Sigmoid colon (tissue), 7 donors: ENCODE measurements around the gene IGFLR1. TPM values are rescaled to one million over a fixed set of nuclear protein-coding genes. Genes with fewer than 3 reads are reported as not detected.

Source experiments
- DNase-seq: peaks from one replicate; pipeline ENCODE4 v3.0.0-alpha.2; 2019
- H3K27ac ChIP-seq, 4 donors: fragments of 200-600 bp; sonication (generic); one replicate each; pipeline ENCODE4 v1.5.1; 2016 to 2019; ENCODE audit warnings: mild to moderate bottlenecking in 1 of 4
- H3K27me3 ChIP-seq, 3 donors: fragments of 200-600 bp; sonication (generic); one replicate each; pipeline ENCODE4 v1.5.1; 2019; ENCODE audit warnings: mild to moderate bottlenecking in 1 of 3
- H3K36me3 ChIP-seq, 4 donors: fragments of 200-600 bp; sonication (generic); one replicate each; pipeline ENCODE4 v1.5.1; 2016 to 2019
- H3K4me1 ChIP-seq, 4 donors: fragments of 200-600 bp; sonication (generic); one replicate each; pipeline ENCODE4 v1.5.1; 2017 to 2019
- H3K4me3 ChIP-seq, 4 donors: fragments of 200-600 bp; sonication (generic); one replicate each; pipeline ENCODE4 v1.5.1; 2017 to 2019; ENCODE audit warnings: mild to moderate bottlenecking in 2 of 4, moderate library complexity in 1 of 4
- H3K9me3 ChIP-seq, 4 donors: fragments of 200-600 bp in 3 of 4; sonication (generic) in 3 of 4; one replicate each; pipeline versions ENCODE4 v1.5.1 to v1.6.1; 2013 to 2019
- EP300 ChIP-seq, 4 donors: sonication (generic); formaldehyde crosslinking; IDR thresholded peaks; one replicate each; pipeline ENCODE4 v1.6.1; 2017; ENCODE audit warnings: antibody characterized with exemption in 4 of 4
- POLR2A ChIP-seq, 2 donors: fragments of 450-650 bp; IDR thresholded peaks; one replicate each; pipeline ENCODE4 v1.6.1; 2016; ENCODE audit warnings: antibody characterized with exemption in 2 of 2, mild to moderate bottlenecking in 2 of 2, moderate library complexity in 2 of 2
- POLR2AphosphoS5 ChIP-seq, 4 donors: sonication (generic); formaldehyde crosslinking; IDR thresholded peaks; one replicate each; pipeline ENCODE4 v1.6.1; 2017; ENCODE audit warnings: antibody characterized with exemption in 4 of 4
- WGBS, 2 donors: extraction: QIAGEN DNeasy Blood & Tissue Kit; methylation state at CpG; one replicate each; pipeline ENCODE4 v1.1.7; 2013; 5-methylcytosine and 5-hydroxymethylcytosine counted together
- intact Hi-C: fragments of 100-400 bp; cut with DNase I; formaldehyde crosslinking; loops from one replicate; pipeline ENCODE4 v1.15.1; 2023
- polyA plus RNA-seq, 3 donors: library from polyadenylated mRNA; stranded (reverse); fragments of 200-250 nt; gene quantifications; one replicate each; pipeline ENCODE4 v1.2.3, GENCODE V29; 2013
- total RNA-seq, 4 donors: library from RNA; depleted of rRNA; stranded (reverse); fragments of >200 nt; gene quantifications; one replicate each; pipeline ENCODE4 v1.1.0, GENCODE V29; 2016
- TF ChIP-seq, protein P1 (sequence below), 4 experiments: fragments of 450-650 bp in 3 of 4; fragments of 200-600 bp in 1 of 4; IDR thresholded peaks; one replicate each; pipeline ENCODE4 v1.5.1; 2016 to 2019; ENCODE audit warnings: antibody characterized with exemption in 4 of 4, mild to moderate bottlenecking in 3 of 4, moderate library complexity in 2 of 4
- donor health status: healthy with polysubstance abuse.
- donor health status: Bipolar disorder and iron deficiency.
- donor health status: healthy.

Gene IGFLR1
- total and polyA plus RNA-seq, 7 donors, result 2.5 to 25.0 (median 9.0) TPM

GRCh38 chr19:35785339-35785627 lies 43.0 kb upstream of the IGFLR1 start:
- Histone ChIP-seq H3K9me3 (no peaks in the 10 kb centered on the region), H3K36me3 (peaks cover 9 to 34% (median 11%) of the 10 kb centered on the region in 4 donors), H3K27ac (no peak overlapping the region), H3K4me3 (no peak overlapping the region), H3K27me3 (no peaks in the 10 kb centered on the region), H3K4me1 (no peaks in the 10 kb centered on the region)
- WGBS, 2 donors, result 92 to 95% methylated on average over 10 of the region's 10 CpGs
- intact Hi-C loops, result no loop called here
- no peak for DNase-seq
- TF ChIP-seq, protein P1, sequence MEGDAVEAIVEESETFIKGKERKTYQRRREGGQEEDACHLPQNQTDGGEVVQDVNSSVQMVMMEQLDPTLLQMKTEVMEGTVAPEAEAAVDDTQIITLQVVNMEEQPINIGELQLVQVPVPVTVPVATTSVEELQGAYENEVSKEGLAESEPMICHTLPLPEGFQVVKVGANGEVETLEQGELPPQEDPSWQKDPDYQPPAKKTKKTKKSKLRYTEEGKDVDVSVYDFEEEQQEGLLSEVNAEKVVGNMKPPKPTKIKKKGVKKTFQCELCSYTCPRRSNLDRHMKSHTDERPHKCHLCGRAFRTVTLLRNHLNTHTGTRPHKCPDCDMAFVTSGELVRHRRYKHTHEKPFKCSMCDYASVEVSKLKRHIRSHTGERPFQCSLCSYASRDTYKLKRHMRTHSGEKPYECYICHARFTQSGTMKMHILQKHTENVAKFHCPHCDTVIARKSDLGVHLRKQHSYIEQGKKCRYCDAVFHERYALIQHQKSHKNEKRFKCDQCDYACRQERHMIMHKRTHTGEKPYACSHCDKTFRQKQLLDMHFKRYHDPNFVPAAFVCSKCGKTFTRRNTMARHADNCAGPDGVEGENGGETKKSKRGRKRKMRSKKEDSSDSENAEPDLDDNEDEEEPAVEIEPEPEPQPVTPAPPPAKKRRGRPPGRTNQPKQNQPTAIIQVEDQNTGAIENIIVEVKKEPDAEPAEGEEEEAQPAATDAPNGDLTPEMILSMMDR (IDR thresholded peaks at IDR 0.05), result no peak
- TF ChIP-seq POLR2AphosphoS5 (IDR thresholded peaks at IDR 0.05), result no peak
- no peak for TF ChIP-seq EP300 (IDR thresholded peaks at IDR 0.05)
- no peak for TF ChIP-seq POLR2A (IDR thresholded peaks at IDR 0.05)

DNA sequence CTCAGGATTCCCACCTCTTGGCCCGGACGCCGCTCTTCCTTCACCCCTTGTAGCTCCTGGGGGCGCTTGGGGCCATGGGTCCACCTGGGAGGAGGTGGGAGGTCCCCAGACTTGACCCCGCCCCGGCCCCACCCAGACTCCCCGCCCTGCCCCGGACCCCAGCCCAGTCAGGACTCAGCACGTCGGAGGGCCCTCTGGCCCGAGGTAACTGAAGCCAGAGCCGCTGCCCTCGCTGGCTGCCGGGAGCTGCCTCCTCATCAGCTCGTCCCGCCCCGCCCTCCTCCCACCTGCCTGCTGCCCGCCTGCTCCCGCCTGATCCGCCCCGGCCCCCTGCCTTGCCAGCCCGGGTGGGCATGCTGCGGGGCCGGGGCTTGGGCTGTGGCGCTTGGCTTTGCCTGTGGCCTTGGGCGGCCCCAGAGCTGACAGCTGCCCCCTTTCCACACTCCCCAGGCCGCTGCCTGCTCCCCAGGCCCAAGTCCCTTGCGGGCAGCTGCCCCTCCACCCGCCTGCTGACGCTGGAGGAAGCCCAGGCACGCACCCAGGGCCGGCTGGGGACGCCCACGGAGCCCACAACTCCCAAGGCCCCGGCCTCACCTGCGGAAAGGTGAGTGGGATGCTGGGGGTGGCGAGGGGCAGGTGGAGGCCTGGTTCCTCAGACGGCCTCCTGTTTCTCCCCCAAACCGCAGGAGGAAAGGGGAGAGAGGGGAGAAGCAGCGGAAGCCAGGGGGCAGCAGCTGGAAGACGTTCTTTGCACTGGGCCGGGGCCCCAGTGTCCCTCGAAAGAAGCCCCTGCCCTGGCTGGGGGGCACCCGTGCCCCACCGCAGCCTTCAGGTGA lies 42.5 kb upstream of the IGFLR1 start:
- DNase-seq, result no peak
- Histone ChIP-seq H3K27me3 (no peaks in the 10 kb centered on the region), H3K9me3 (no peaks in the 10 kb centered on the region), H3K27ac (no peak overlapping the region), H3K36me3 (peaks cover 10 to 38% (median 13%) of the 10 kb centered on the region in 4 donors), H3K4me1 (no peaks in the 10 kb centered on the region), H3K4me3 (no peak overlapping the region)
- 88 to 90% methylated on average over 45 of the region's 45 CpGs for WGBS, 2 donors
- TF ChIP-seq, protein P1 (IDR thresholded peaks at IDR 0.05), result no peak
- no peak for TF ChIP-seq POLR2A (IDR thresholded peaks at IDR 0.05)
- intact Hi-C loops, result no loop called here

DNA sequence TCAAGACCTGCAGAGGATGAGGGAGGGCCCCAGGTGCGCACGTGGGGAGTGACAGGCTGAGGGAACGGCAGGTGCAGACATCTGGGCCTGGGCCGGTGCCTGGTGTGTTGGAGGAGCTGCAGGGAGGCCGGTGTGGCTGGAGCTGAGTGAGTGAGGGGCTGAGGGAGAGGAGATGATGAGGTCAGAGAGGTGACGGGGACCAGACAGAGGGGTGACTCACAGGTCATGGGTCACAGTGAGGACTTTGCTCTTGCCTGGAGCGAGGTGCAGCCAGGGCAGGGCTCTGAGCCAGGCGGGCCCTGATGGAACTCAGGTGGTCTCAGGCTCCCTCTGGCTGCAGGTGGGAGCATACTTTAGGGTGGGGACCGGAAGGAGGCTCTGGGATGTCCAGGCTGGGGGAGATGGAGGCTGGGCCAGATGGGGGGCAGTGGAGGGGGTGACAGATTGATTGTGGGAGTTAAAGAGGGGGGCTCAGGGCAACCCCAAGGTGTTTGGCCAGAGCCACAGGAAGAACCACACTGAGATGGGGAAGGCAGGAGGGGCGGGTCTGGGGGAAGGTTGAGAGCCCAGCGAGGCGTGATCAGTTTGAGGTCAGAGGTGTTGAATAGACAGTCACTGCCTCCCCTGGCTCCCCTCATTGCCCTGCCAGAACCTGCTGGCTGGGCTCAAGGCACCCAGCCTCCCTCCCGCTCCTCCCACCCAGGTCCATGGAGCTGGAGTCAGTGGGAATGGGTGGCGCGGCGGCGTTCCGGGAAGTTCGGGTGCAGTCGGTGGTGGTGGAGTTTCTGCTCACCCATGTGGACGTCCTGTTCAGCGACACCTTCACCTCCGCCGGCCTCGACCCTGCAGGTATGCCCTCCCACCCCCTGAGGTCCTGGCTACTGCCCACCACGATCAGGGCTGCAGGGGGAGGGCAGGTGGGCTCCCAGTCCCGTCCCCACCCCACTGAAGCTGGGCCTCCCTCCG lies 41.5 kb upstream of the IGFLR1 start:
- intact Hi-C loops, result no loop called here
- TF ChIP-seq POLR2A (IDR thresholded peaks at IDR 0.05) (no peak), EP300 (IDR thresholded peaks at IDR 0.05) (no peak), POLR2AphosphoS5 (IDR thresholded peaks at IDR 0.05) (no peak)
- TF ChIP-seq, protein P1 (IDR thresholded peaks at IDR 0.05), result no peak
- DNase-seq, result no peak
- Histone ChIP-seq H3K4me3 (no peak overlapping the region), H3K27ac (no peak overlapping the region), H3K36me3 (peaks cover 10 to 41% (median 13%) of the 10 kb centered on the region in 4 donors), H3K4me1 (no peaks in the 10 kb centered on the region), H3K27me3 (no peaks in the 10 kb centered on the region), H3K9me3 (no peaks in the 10 kb centered on the region)
- 87 to 89% methylated on average over 28 of the region's 28 CpGs for WGBS, 2 donors

DNA sequence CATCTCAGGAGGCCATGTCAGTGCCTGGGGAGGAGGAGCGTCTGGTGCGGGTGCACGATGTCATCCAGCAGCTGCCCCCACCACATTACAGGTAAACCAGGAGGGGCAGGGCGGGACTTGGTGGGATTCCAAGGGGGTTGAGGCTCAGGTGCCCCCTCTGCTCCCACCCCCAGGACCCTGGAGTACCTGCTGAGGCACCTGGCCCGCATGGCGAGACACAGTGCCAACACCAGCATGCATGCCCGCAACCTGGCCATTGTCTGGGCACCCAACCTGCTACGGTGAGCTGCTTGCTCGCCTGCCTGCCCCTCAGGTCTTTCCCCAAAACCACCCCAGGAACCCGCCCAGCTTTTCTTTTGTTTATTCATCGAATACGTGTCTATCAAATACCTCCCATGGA lies 40.3 kb upstream of the IGFLR1 start:
- Histone ChIP-seq H3K4me1 (no peaks in the 10 kb centered on the region), H3K9me3 (no peaks in the 10 kb centered on the region), H3K36me3 (peaks cover 11 to 53% (median 16%) of the 10 kb centered on the region in 4 donors), H3K27ac (no peak overlapping the region), H3K27me3 (no peaks in the 10 kb centered on the region), H3K4me3 (no peak overlapping the region)
- TF ChIP-seq POLR2AphosphoS5 (IDR thresholded peaks at IDR 0.05), result no peak
- TF ChIP-seq POLR2A (IDR thresholded peaks at IDR 0.05), result no peak
- no peak for TF ChIP-seq EP300 (IDR thresholded peaks at IDR 0.05)
- TF ChIP-seq, protein P1 (IDR thresholded peaks at IDR 0.05), result no peak
- DNase-seq, result no peak
- intact Hi-C loops, result no loop called here
- WGBS, 2 donors, result 96 to 97% methylated on average over 12 of the region's 12 CpGs
